Measurements from ENCODE around the gene HPN. TPM values are rescaled to one million over a fixed set of nuclear protein-coding genes. Genes with fewer than 3 reads are reported as not detected.
A peak's percentile ranks its signal among the peaks of the same experiment; 100 is the strongest.

HPN gene
- total and polyA plus RNA-seq, 7 donors: 1.6 to 17.7 (median 5.2) TPM

DNA sequence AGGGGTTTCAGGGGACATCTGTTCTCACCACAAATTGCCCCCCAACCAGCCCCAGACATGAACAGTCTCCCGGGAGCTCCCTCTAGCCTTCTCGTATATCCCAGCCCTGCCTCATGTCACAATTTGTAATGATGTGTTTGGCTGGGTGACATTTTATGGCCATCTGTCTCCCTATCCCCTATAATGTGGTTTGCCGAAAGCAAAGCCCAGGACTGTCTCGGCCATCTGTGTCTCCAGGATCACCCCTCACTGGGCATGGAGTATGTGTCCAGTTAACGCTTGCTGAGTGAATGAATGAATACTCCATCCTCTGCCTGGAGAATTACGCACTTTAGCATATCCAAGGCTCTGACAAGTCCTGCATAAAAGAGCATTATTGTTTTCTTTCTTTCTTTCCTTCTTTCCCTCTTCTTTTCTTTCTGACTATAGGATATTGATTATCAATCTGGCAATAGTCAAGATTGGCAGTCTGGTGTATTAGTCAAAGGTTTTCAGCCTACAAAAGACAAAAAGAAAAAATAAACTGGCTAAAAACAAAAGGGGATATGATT lies 15.1 kb downstream of the HPN start:
- 42 to 53% (median 45%) methylated on average over 6 of the region's 6 CpGs for WGBS, 3 donors
- TF ChIP-seq, protein P1, sequence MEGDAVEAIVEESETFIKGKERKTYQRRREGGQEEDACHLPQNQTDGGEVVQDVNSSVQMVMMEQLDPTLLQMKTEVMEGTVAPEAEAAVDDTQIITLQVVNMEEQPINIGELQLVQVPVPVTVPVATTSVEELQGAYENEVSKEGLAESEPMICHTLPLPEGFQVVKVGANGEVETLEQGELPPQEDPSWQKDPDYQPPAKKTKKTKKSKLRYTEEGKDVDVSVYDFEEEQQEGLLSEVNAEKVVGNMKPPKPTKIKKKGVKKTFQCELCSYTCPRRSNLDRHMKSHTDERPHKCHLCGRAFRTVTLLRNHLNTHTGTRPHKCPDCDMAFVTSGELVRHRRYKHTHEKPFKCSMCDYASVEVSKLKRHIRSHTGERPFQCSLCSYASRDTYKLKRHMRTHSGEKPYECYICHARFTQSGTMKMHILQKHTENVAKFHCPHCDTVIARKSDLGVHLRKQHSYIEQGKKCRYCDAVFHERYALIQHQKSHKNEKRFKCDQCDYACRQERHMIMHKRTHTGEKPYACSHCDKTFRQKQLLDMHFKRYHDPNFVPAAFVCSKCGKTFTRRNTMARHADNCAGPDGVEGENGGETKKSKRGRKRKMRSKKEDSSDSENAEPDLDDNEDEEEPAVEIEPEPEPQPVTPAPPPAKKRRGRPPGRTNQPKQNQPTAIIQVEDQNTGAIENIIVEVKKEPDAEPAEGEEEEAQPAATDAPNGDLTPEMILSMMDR (IDR thresholded peaks at IDR 0.05): no peak
- H3K4me3 ChIP-seq: no peak overlapping the region
- no peaks in the 10 kb centered on the region for H3K27me3 ChIP-seq (ENCODE audit: insufficient read depth in 3 of 3, low read length in 2 of 3)
- H3K9me3 ChIP-seq: no peaks in the 10 kb centered on the region
- peaks cover 21% of the 10 kb centered on the region for H3K4me1 ChIP-seq
- no peaks in the 10 kb centered on the region for H3K36me3 ChIP-seq (ENCODE audit: insufficient read depth in 1 of 2, low read depth in 1 of 2)
- ATAC-seq (peak in 2 of 4 donors; percentile 20 to 28), DNase-seq (no peak)
- H3K27ac ChIP-seq: peak overlapping the region; percentile 16
- intact Hi-C loops (cut with DNase I): no loop called here

DNA sequence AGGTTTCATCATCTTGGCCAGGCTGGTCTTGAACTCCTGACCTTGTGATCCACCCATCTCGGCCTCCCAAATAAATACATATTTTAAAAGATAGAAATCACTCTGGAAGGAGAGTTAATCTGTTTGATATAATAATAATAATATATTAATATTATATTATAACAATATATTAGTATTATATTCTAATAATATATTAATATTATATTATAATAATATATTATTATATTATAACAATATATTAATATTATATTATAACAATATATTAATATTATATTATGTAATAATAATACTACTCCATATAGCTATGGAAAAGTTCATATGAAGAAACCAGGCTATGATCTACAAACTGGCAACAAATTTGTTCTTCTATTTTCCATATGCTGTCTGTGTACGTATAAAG lies 16.8 kb downstream of the HPN start:
- ATAC-seq (no peak), DNase-seq (no peak)
- H3K9me3 ChIP-seq: no peaks in the 10 kb centered on the region
- H3K36me3 ChIP-seq (ENCODE audit: insufficient read depth in 1 of 2, low read depth in 1 of 2): no peaks in the 10 kb centered on the region
- H3K27ac ChIP-seq: no peak overlapping the region
- intact Hi-C loops (cut with DNase I): no loop called here
- H3K27me3 ChIP-seq (ENCODE audit: insufficient read depth in 3 of 3, low read length in 2 of 3): no peaks in the 10 kb centered on the region
- H3K4me3 ChIP-seq: no peak overlapping the region
- peaks cover 15% of the 10 kb centered on the region for H3K4me1 ChIP-seq
- TF ChIP-seq, protein P1 (IDR thresholded peaks at IDR 0.05): no peak
- 73 to 84% (median 79%) methylated on average over 2 of the region's 2 CpGs for WGBS, 3 donors

- H3K27ac ChIP-seq: no peak overlapping the region
- H3K9me3 ChIP-seq: no peaks in the 10 kb centered on the region
- 87 to 91% (median 88%) methylated on average over 26 of the region's 26 CpGs for WGBS, 3 donors
- TF ChIP-seq, protein P1 (IDR thresholded peaks at IDR 0.05): no peak
- H3K27me3 ChIP-seq (ENCODE audit: insufficient read depth in 3 of 3, low read length in 2 of 3): no peaks in the 10 kb centered on the region
- intact Hi-C loops (cut with DNase I): no loop called here
- no peak overlapping the region for H3K4me3 ChIP-seq
- peaks cover 14% of the 10 kb centered on the region for H3K4me1 ChIP-seq
- H3K36me3 ChIP-seq (ENCODE audit: insufficient read depth in 1 of 2, low read depth in 1 of 2): no peaks in the 10 kb centered on the region
- DNase-seq (no peak), ATAC-seq (no peak)
These were observed 17.7 kb downstream of the HPN start for GRCh38 chr19:35059006-35059798.

GRCh38 chr19:35059799-35060091 lies 18.2 kb downstream of the HPN start:
- Histone ChIP-seq H3K27ac (no peak overlapping the region), H3K36me3 (ENCODE audit: insufficient read depth in 1 of 2, low read depth in 1 of 2) (no peaks in the 10 kb centered on the region), H3K9me3 (no peaks in the 10 kb centered on the region), H3K4me1 (peaks cover 14% of the 10 kb centered on the region), H3K4me3 (no peak overlapping the region), H3K27me3 (ENCODE audit: insufficient read depth in 3 of 3, low read length in 2 of 3) (no peaks in the 10 kb centered on the region)
- no peak for ATAC-seq
- DNase-seq: no peak
- TF ChIP-seq, protein P1 (IDR thresholded peaks at IDR 0.05): no peak
- 79 to 90% (median 88%) methylated on average over 9 to 15 of the region's 15 CpGs for WGBS, 3 donors
- intact Hi-C loops (cut with DNase I): loop anchor here in 1 of 2 donors (10.0 kb wide), 1 partner anchor 205 kb away; the partner anchor contains the start of gene USF2
